Stimulated activated CD8-positive, alpha-beta memory T cell treated with anti-CD3 and anti-CD28 coated beads, Interleukin-15, amount 100 ng/mL, for 1 hour (primary cell): ENCODE results near the gene ADAMTSL2.

Experiments
- DNase-seq: peaks from one replicate; pipeline ENCODE4 v3.0.0-alpha.2; 2020; ENCODE audit warnings: low read depth

Gene ADAMTSL2

GRCh38 chr9:133534346-133535291 is at the start of gene ADAMTSL2:
ADAMTSL2 (plus strand) TSS chr9:133534704; CDS start chr9:133536713, 2,009 bp downstream.
- peak; percentile 11 for DNase-seq

GRCh38 chr9:133485531-133486260 is 48.8 kb upstream of the ADAMTSL2 start:
- DNase-seq, result no peak

DNA sequence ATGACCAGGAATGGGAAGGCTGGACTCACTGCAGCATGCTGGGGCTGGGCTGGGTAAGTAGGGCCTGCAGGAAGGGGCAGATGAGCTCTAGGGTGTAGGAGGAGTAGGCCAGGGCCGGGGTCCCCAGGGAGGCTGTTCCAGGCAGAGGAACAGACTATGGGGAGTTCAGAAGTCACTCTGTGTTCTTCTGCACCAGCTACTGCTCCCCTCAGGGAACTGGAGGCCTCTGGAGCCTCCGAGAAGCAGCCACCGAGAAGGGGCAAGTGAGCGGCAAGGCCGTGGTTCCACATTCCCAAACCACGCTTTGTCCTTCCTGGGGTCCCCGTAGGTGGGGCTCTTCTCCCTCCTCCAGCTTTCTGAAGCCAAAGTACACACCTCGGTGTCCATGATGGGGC is 47.2 kb upstream of the ADAMTSL2 start:
- DNase-seq, result no peak

- DNase-seq, result no peak
Observed at GRCh38 chr9:133488686-133489252, 45.7 kb upstream of the ADAMTSL2 start.

DNA sequence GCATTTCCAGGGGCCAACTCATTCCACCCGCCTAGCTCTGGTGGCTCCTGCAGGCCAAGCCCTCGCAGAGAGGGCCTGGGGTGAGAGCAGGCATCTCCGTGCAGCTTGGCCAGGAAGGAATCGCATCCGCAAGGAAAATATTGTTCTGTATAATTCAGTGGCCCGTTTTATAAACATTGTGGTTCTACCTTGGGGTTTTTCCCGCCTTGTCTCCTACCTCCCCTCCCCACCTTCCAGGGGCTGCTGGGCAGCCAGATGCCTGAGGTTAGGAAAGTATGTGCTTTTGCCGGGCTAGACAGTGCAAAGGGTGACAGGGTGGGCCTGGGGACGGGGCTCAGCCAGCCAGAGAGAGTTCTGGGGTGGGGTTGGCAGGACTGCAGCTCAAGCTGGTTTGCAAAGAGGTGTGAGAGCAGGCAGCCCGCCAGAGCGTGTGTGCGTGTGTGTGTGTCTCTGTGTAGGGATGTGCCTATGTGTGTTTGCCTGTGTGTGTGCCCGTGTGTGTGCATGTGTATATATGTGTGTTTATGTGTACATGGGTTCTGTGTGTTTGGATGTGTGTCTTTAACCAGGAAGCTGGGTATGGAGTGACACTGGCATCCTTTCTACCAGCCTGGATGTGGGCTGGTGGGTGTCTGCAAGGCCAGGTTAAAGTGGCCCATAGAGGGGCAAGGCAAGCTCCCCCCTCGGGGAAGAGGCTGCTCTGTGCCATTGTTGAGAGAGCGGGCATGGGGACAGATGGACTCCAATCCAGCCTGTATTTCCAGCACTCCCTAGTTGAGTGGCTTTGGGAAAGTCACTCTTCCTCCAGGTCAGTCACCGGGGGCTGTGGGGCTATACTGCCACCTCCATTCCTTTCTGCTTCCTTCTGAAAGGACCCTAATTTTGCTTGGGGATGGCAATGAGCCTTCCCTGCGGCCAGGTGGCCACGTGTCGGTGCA is 45.0 kb upstream of the ADAMTSL2 start:
- no peak for DNase-seq

DNA sequence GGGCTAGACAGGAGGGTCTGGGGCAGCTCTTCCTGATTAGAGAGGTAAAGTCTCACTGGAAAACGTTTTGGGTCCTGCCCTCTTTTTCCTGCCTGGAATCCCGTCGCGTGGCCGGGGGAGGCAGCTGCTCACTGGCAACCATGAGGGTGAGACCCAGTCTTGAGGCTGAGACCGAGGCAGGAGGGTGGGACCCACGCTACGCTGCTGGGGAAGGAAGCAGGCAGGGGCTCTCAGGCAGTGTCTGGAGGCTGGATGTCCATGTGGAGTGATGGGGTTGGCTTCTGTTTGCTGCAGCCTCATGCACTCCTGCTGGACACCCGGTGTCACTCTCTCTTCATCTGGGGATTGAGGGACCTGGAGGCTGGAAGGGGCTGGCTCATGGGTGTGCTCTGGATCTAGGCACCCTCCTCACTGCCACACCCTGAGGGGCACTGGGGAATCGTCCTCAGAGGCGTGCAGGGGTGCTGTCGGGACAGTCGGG is 44.3 kb upstream of the ADAMTSL2 start:
- no peak for DNase-seq

- no peak for DNase-seq
Observed at GRCh38 chr9:133490865-133491655, 43.4 kb upstream of the ADAMTSL2 start.

DNA sequence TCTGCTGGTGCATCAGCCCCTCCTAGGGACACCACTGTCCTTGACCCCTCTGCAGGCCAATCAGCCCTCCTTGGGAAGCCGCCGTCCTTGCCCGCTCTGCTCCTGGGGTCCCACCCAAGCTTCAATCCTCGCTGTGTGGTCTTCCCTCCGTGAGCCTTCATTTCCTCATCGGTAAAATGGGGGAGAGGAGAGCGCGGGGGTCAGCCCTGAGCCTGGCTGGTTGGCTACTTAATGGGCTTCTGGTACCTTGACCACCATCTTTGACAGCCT is 42.9 kb upstream of the ADAMTSL2 start:
- DNase-seq, result no peak

DNA sequence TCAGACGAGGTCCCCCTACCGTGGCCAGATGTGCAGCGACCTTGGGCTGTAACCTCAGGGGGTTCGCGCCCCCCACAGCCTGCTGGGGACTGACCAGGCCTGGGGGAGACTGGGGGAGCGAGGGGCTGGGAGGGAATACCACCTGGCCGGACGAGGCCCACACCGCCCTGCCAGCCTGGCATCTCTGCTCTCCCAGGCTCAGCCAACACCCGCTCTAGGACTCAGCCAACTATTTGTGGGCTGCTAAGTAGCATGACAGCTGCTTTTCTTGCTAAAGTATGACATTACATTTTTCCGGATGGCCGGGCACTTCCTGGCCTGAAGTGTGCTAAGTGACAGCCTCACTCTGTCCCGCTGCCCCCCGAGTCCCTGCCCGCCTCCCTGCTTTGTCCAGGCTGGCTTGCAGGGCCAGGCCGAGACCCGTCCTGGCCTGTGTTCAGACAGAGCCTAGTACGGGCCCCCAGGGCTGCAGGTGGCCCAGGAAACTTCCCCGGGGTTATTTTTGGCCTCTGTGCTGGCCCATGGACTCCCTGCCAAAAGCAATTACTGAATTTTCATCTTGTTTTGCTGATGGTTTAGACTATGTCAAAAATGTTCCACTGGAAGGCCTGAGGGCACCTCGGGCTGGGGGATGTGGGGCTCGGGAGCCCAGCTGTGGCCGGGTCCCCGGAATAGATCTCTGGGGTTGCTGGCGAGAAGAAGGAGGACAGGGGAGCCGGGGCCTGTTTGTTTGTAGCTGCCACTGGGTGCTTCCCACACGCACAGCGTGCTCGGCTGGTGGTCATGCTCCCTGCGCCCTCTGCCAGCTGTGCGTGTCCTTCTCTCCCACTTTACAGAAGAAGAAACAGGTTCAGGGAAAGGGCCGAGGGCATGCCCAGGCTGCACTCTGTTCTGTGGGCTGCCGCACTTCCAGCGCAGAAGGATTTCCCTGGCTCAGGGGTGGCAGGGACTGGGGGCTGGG is 42.2 kb upstream of the ADAMTSL2 start:
- no peak for DNase-seq

DNA sequence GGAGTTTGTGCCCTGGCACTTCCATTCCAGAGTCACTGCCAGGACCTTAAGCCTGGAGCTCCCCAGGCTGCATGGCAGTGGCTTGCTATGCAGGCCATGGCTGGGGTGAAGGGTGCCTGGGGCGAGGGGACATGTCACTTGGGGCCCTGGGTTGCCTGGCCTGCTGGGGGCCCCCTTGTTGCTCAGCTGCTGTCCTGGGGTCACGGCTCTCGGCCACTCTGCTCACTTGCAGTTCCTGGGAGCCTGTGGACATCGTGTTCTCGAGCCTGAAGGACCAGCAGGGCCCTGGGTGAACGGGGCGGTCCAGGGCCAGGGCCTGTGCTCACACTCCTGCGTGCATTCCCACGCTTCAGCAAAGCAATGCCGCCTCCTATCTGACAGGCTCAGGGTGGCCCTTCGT is 41.1 kb upstream of the ADAMTSL2 start:
- DNase-seq, result no peak

GRCh38 chr9:133493845-133494540 is 40.5 kb upstream of the ADAMTSL2 start:
- DNase-seq, result no peak

- no peak for DNase-seq
Observed at GRCh38 chr9:133494636-133495326, 39.7 kb upstream of the ADAMTSL2 start.

- DNase-seq, result no peak
Observed at GRCh38 chr9:133495327-133496293, 38.9 kb upstream of the ADAMTSL2 start.

- no peak for DNase-seq
Observed at GRCh38 chr9:133496861-133497842, 37.4 kb upstream of the ADAMTSL2 start.

DNA sequence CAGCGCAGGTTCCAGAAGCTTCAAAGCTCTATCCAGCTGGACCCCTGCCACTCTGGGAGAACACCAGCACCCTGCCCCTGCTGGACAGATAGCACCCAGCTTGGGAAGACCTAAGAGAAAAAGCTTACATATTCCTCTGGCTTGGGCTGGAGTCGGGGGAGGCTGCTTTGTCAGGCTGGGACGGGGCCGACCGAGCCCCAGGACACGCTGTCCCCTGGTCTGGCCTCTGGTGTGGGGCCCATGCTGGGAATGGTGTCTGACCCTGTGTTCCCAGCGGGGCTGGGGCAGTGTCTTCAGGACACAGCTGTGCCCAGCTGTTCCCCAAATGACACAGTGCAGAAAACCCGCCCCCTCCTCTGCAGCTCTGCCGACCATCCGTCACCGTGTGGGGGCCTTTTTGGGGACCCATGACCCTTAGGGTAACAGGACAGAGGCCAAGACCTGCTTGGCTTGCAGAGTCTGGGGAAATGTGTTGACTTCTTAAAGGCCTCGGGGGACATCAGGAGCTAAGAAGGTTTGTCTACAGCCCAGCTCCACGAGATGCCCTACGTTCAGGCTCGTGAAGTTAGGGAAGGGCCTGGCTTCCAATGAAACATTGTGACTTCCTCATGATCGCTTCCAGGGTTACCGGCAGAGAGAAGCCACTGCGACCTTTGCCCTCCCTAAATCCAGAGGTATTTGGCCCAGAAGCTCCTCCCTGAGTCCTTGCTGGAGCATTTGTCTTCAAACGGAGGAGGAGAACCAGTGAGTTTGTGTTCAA is 35.2 kb upstream of the ADAMTSL2 start:
- DNase-seq, result no peak
